Central memory CD4-positive, alpha-beta T cell (primary cell): ENCODE data around the gene CTSD.

Source experiments
- DNase-seq: peaks from one replicate; pipeline ENCODE4 v3.0.0; 2022

Gene CTSD

GRCh38 chr11:1782831-1783724 lies 19.4 kb upstream of the CTSD start:
- no peak for DNase-seq

DNA sequence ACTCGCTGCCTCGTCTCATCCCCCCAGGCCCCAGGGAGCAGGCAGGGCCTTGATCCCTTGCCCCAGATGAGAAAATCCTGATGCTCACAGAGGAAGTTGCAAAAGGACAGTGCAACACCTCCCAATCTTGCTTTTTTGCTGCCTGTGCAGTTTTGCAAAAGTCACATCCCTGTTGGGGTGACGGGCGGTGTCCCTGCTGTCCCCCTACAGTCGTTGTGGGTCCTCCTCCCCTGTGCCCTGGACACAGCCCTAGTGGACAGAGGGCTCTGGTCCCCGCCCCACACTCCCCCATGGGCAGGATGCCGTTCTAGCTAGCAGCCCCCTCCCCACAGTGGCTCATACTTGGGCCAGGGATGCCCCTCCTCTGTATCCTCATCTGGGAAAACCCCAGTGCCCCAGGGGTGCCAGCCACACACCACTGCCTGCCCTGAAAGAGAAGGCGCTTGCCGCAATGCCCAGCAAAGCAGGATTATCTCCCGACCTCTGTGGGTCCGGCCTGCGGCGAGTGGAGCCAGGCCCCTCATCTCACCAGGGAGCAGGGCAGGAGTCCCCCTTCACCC lies 18.4 kb upstream of the CTSD start:
- DNase-seq, result no peak

DNA sequence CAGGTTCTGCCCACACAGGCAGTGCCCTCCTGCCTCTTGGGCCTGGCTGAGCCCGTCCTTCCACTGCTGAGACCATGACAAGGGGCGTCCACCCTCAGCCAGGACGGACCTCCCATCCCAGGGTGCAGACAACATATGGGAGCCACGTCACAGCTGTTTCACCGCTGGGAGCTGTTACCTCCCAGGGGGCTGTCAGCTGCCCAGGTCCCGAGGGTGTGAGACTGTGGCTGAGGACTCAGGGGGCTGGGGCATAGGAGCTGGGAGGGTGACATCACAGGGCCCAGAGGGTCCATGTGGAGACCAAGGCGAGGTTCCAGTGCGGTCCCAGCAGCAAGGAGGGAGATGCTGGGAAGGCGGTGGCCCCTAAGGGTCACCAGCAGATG lies 17.9 kb upstream of the CTSD start:
- no peak for DNase-seq

- DNase-seq, result no peak
These were observed 17.2 kb upstream of the CTSD start for GRCh38 chr11:1780700-1781592.

- no peak for DNase-seq
These were observed 16.3 kb upstream of the CTSD start for GRCh38 chr11:1779806-1780699.

- DNase-seq, result no peak
These were observed 15.5 kb upstream of the CTSD start for GRCh38 chr11:1779034-1779805.

GRCh38 chr11:1778141-1778911 lies 14.6 kb upstream of the CTSD start:
- no peak for DNase-seq

DNA sequence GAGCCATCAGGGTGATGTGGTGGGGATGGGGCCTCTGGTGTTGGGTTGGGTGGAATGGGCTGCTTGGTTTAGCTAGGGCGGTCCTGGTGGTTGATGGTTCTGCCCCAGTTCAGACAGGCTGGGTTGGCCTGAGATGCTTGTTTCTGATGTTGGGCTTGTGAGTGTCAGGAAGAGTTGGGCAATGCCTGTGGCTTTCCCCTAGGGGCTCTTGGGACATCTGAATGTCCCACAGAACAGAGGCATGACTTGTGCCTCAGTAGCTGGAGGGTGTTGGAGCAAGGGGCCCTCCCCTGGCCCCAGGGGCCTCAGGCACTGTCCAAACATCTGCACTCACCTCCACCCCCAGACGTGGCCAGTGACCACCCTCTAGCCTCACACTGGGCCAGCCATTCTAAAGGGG lies 14.0 kb upstream of the CTSD start:
- no peak for DNase-seq

DNA sequence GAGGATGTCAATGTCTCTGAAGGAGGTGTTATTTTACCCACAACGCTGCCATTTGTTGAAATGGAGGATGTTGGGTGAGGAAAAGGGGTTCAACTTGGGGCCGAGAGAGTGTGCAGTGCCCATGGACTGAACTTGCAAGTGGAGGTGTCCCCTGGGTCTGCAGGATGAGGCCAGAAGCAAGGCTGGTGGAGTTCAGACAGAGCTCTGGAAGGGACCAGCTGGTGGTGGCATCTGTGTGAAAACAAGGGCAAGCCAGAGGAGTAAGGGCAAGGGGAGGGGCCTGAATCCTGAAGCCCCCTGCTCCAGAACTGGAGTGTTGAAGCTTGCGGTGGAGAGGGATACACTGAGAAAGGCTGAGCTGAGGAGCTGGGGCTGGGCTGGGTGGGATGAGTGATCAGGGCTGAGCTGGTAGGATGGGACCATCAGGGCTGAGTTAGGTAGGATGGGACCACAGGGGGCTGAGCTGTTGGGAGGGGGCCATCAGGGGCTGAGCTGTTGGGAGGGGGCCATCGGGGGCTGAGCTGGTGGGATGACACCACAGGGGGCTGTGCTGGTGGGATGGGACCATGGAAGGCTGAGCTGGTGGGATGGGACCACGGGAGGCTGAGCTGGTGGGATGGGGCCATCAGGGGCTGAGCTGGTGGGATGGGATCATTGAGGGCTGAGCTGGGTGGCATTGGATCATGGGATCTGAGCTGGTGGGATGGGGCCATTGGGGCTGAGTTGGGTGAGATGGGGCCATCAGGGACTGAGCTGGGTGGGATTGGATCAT lies 13.4 kb upstream of the CTSD start:
- DNase-seq, result no peak

DNA sequence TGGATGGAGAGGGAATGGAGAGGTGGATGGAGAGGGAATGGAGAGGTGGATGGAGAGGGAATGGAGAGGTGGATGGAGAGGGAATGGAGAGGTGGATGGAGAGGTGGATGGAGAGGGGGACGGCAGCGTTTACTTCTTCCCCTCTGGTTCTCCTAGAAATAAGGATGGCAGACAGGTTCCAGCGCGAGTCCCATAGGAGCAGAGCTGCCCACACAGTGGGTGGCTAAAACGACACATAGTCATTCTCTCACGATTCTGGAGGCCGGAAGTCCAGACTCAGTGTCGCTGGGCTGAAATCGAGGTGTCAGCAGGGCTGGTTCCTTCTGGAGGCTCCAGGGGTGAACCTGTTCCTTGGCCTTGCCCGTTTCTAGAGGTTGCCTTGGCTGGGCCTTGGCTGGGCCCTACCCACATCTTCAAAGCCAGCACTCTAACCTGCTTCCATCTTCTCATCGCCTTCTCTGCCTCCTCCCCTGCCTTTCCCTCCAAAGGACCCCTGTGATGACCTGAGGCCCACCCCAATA lies 12.7 kb upstream of the CTSD start:
- DNase-seq, result no peak

GRCh38 chr11:1774886-1775285 lies 11.2 kb upstream of the CTSD start:
- DNase-seq, result no peak

DNA sequence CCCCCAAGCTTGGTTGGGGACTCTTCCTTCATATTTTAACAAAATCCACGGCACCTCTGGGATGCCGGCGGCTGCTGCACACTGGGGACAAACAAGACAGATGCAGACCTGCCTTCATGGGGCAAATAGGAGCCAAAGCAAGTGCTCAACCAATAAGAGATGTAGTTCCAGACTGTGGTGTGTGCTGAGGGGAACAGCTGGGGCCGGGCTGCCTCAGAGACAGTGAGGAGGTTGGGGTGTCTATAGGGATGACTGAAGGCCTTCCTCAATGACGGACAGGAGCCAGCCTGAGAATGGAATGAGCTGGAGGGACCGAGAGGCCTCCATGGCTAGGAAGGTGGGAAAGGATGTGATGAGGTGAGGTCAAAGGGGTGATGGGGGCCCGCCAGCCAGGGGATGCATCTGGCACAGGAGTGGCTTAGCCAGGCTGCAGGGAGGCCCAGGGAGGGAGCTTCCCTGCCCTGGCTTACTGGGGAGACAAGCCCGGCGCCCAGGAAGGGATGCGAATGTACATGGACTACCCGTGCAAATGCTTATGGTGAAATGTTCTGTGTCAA lies 10.3 kb upstream of the CTSD start:
- DNase-seq, result no peak

DNA sequence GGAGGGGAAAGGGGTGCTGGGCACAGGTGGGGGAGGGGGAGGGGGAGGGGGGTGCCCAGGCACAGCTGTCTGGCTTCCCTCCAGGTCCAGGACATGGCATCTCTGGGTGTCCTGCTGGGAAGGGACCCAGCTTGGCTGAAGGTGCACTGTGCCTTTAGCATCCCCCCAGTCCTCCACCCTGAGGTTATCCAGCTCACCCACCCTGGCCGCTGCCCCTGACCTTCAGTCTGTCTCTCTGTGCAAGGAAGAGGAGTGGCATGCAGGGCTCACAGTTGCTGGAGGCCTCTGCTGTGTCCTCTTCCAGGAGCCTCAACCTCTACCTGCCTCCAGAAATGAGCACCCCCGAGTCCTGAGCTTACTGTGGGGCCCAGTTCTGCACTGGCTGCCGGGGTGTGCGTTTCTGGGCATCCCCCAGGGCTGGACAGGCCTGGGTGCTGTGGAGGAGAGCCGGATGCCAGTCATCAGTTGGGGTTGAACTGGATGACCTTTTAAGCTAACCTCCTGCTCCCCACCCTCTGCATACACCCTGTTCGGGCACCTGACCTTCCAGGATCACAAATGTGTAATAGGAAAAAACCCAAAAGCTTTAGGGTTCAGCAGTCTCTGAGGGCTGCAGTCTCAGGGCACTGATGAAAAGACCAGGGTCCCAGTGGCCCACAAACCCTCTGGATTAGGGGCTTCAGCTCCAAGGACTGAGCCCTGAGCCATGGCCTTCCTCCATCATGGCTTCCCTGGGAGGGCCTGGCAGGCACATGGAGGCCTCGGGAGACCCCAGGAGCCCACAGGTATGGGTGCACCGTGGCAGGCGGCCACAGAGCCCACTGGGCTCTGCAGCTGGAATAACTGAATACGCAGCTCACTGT lies 9.6 kb upstream of the CTSD start:
- no peak for DNase-seq

DNA sequence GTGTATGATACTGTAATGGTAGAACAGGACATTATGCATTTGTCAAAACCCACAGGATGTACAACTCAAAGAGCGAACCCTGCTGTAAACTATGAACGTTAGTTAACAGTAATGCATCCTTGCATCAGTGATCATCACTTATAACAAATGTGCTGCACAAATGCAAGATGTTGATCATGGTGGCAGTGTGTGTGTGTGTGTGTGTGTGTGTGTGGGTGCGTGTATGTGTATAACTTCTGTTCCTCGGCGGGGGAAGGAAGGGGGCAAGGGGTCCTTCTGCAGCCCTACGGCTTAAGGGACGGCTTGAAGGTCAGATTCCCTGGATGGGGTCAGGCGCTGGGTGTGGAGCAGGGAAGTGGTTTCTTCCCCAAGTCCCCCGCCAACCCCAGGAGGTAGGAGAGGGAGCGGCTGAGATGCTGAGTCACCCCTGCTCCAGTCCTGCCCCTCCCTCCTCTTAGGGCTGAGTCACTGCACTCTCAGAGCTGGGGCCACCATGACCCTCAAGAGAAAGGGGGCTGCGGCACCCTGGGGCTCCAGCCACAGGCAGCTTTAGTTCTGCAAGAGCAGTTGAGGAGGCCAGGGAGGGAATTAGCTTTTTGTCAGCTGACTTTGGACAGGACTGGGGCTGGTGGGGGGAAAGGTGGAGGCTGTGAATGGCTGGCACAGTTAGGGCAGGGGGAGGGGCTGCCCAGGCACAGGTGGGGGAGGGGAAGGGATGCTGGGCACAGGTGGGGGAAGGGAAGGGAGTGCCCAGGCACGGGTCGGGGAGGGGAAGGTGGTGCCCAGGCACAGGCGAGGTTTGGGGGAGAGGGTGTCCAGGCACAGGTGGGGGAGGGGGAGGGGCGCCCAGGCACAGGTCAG lies 8.8 kb upstream of the CTSD start:
- peak; percentile 18 for DNase-seq

DNA sequence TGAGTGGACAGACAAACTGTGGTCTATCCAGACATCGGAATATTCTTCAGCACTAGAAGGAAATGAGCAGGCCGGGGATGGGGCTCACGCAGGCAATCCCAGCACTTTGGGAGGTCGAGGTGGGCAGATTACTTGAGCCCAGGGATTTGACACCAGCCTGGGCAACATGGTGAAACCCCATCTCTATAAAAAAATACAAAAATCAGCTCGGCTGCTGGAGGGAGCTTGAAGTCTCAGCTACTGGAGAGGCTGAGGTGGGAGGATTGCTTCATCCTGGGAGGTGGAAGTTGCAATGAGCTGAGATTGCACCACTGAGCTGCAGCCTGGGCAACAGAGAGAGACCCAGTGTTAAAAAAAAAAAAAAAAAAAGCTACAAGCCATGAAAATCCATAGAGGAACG lies 8.0 kb upstream of the CTSD start:
- DNase-seq, result no peak

- DNase-seq, result no peak
These were observed 7.5 kb upstream of the CTSD start for GRCh38 chr11:1771273-1771672.

GRCh38 chr11:1770528-1770927 lies 6.8 kb upstream of the CTSD start:
- no peak for DNase-seq
